Activated gamma-delta T cell treated with anti-CD3 and anti-CD28 coated beads, Interleukin-2, amount 50 U/mL, for 16 hours (primary cell): ENCODE measurements around the gene SIRT5.
A peak's percentile ranks its signal among the peaks of the same experiment; 100 is the strongest.

Source experiments
- DNase-seq: peaks from one replicate; pipeline ENCODE4 v3.0.0-alpha.2; 2020; ENCODE audit warnings: low read depth

Gene SIRT5

GRCh38 chr6:13574571-13575376, at the start of gene SIRT5:
Gene SIRT5 (plus strand): TSS chr6:13574601. CDS start chr6:13584111, 9,510 bp downstream.
- DNase-seq: peak; percentile 58

- no peak for DNase-seq
Observed at GRCh38 chr6:13524801-13525508, 49.4 kb upstream of the SIRT5 start.

GRCh38 chr6:13526357-13526726, 48.1 kb upstream of the SIRT5 start:
- no peak for DNase-seq

- peak; percentile 4 for DNase-seq
Observed at GRCh38 chr6:13526727-13527670, 47.4 kb upstream of the SIRT5 start.

- DNase-seq: no peak
Observed at GRCh38 chr6:13527671-13528056, 46.7 kb upstream of the SIRT5 start.

GRCh38 chr6:13528232-13528631, 46.2 kb upstream of the SIRT5 start:
- DNase-seq: no peak

GRCh38 chr6:13528777-13529343, 45.5 kb upstream of the SIRT5 start:
- no peak for DNase-seq

GRCh38 chr6:13531956-13532355, 42.4 kb upstream of the SIRT5 start:
- DNase-seq: no peak

- DNase-seq: no peak
Observed at GRCh38 chr6:13534536-13534935, 39.9 kb upstream of the SIRT5 start.

- no peak for DNase-seq
Observed at GRCh38 chr6:13535306-13535705, 39.1 kb upstream of the SIRT5 start.

GRCh38 chr6:13536796-13537526, 37.4 kb upstream of the SIRT5 start:
- DNase-seq: no peak

GRCh38 chr6:13537527-13537897, 36.9 kb upstream of the SIRT5 start:
- DNase-seq: no peak

GRCh38 chr6:13538084-13538483, 36.3 kb upstream of the SIRT5 start:
- no peak for DNase-seq

- no peak for DNase-seq
Observed at GRCh38 chr6:13538600-13538999, 35.8 kb upstream of the SIRT5 start.

GRCh38 chr6:13539572-13539971, 34.8 kb upstream of the SIRT5 start:
- DNase-seq: no peak

GRCh38 chr6:13541496-13541895, 32.9 kb upstream of the SIRT5 start:
- no peak for DNase-seq

GRCh38 chr6:13544454-13545186, 29.8 kb upstream of the SIRT5 start:
- no peak for DNase-seq

- no peak for DNase-seq
Observed at GRCh38 chr6:13545885-13546284, 28.5 kb upstream of the SIRT5 start.

- DNase-seq: no peak
Observed at GRCh38 chr6:13548500-13549210, 25.7 kb upstream of the SIRT5 start.

- no peak for DNase-seq
Observed at GRCh38 chr6:13550656-13551055, 23.7 kb upstream of the SIRT5 start.
